Esophagus squamous epithelium (tissue), 5 donors: ENCODE data around the gene TRAPPC6A. TPM values are rescaled to one million over a fixed set of nuclear protein-coding genes. Genes with fewer than 3 reads are reported as not detected.

Experiments used
- DNase-seq: peaks from one replicate; lab custom pipeline; 2025; lab: John Stamatoyannopoulos, UW
- H3K27ac ChIP-seq, 4 donors: fragments of 200-600 bp; sonication (generic); one replicate each; pipeline ENCODE4 v1.5.1; 2016 to 2019; ENCODE audit warnings: mild to moderate bottlenecking in 1 of 4
- H3K27me3 ChIP-seq, 4 donors: fragments of 200-600 bp; sonication (generic); 1 replicate in 3 of 4; 2 replicates in 1 of 4; pipeline versions ENCODE4 v1.5.1 to v1.6.0; 2017 to 2021; ENCODE audit warnings: antibody characterized with exemption in 1 of 4
- H3K36me3 ChIP-seq, 3 donors: fragments of 200-600 bp; sonication (generic); one replicate each; pipeline ENCODE4 v1.5.1; 2016 to 2019
- H3K4me1 ChIP-seq, 3 donors: fragments of 200-600 bp; sonication (generic); one replicate each; pipeline ENCODE4 v1.5.1; 2017 to 2019
- H3K4me3 ChIP-seq, 4 donors: fragments of 200-600 bp; sonication (generic); 1 replicate in 3 of 4; 2 replicates in 1 of 4; pipeline ENCODE4 v1.5.1; 2016 to 2019; ENCODE audit warnings: mild to moderate bottlenecking in 2 of 4, moderate library complexity in 1 of 4
- H3K9me3 ChIP-seq, 3 donors: fragments of 200-600 bp; sonication (generic); one replicate each; pipeline ENCODE4 v1.5.1; 2016 to 2019
- POLR2A ChIP-seq, 4 donors: fragments of 450-650 bp; IDR thresholded peaks; one replicate each; pipeline ENCODE4 v1.6.1; 2017; ENCODE audit warnings: antibody characterized with exemption in 4 of 4, mild to moderate bottlenecking in 4 of 4, moderate library complexity in 3 of 4
- WGBS, 2 donors: methylation state at CpG; one replicate each; pipeline ENCODE4 v1.1.5; 2018; 5-methylcytosine and 5-hydroxymethylcytosine counted together
- intact Hi-C: fragments of 100-400 bp; cut with DNase I; formaldehyde crosslinking; loops from one replicate; pipeline ENCODE4 v1.15.0; 2022
- total RNA-seq, 4 donors: library from RNA; depleted of rRNA; stranded (reverse); fragments of >200 nt; gene quantifications; one replicate each; pipeline ENCODE4 v1.1.0, GENCODE V29; 2016
- TF ChIP-seq, protein P1 (sequence below), 6 experiments: fragments of 450-650 bp in 4 of 6; fragments of 200-600 bp in 2 of 6; sonication (generic) in 2 of 6; IDR thresholded peaks; one replicate each; pipeline ENCODE4 v1.5.1; 2016 to 2019; ENCODE audit warnings: antibody characterized with exemption in 6 of 6, mild to moderate bottlenecking in 4 of 6, moderate library complexity in 4 of 6
- donor health status: DM: yes; HTN: yes; CAD: no.

The TRAPPC6A gene
- total RNA-seq, 4 donors from 2014 or later = 5.4 to 27.8 (median 18.0) TPM

DNA sequence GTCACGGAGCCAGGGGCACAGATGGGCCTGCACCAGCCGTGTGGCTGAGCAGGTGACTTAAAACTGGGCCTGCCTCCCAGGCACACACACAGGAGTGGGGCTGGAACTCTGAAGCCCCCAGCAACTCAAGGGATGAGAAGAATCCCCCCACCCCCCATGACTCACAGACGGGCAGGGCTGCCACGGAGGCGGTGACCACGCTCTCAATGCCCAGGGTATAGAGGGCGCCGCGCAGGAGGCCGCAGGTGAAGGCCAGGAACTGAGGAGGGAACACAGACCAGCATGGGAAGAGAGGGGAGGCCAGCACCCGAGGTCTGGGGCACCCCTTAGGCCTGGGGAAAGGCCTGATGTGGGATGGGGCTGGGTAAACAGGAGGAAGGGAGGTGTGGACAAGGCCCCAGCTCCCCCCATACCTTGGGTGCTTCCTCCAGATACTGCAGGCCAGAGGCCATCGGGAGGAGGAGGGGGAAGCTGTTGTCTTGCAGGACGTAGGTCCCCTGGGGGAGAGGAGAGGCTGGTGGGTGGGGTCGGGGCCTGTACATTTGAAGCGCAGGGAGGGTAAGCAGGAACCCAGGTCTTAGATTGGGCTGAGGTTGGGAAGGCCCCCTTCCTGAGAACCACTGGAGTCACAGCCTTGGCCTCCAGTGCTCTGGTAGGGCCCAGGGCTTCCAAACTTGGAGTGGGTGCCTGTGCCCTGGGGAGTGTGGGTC, 14.1 kb downstream of the TRAPPC6A start:
- intact Hi-C loops = no loop called here
- Histone ChIP-seq H3K9me3 (no peaks in the 10 kb centered on the region), H3K27ac (peak overlapping the region in 2 of 4 donors; percentile 34 to 36), H3K4me1 (peaks cover 44 to 76% (median 48%) of the 10 kb centered on the region in 3 donors), H3K36me3 (no peaks in the 10 kb centered on the region), H3K4me3 (no peak overlapping the region), H3K27me3 (peaks cover 0 to 42% (median 0%) of the 10 kb centered on the region in 4 donors)
- DNase-seq = no peak
- 21 to 41% methylated on average over 5 to 7 of the region's 15 CpGs for WGBS, 2 donors
- TF ChIP-seq POLR2A (IDR thresholded peaks at IDR 0.05) = no peak
- TF ChIP-seq, protein P1, sequence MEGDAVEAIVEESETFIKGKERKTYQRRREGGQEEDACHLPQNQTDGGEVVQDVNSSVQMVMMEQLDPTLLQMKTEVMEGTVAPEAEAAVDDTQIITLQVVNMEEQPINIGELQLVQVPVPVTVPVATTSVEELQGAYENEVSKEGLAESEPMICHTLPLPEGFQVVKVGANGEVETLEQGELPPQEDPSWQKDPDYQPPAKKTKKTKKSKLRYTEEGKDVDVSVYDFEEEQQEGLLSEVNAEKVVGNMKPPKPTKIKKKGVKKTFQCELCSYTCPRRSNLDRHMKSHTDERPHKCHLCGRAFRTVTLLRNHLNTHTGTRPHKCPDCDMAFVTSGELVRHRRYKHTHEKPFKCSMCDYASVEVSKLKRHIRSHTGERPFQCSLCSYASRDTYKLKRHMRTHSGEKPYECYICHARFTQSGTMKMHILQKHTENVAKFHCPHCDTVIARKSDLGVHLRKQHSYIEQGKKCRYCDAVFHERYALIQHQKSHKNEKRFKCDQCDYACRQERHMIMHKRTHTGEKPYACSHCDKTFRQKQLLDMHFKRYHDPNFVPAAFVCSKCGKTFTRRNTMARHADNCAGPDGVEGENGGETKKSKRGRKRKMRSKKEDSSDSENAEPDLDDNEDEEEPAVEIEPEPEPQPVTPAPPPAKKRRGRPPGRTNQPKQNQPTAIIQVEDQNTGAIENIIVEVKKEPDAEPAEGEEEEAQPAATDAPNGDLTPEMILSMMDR (IDR thresholded peaks at IDR 0.05) = no peak

- 53 to 69% methylated on average over 3 to 7 of the region's 17 CpGs for WGBS, 2 donors
These were observed 14.9 kb downstream of the TRAPPC6A start for GRCh38 chr19:45163156-45163555.

DNA sequence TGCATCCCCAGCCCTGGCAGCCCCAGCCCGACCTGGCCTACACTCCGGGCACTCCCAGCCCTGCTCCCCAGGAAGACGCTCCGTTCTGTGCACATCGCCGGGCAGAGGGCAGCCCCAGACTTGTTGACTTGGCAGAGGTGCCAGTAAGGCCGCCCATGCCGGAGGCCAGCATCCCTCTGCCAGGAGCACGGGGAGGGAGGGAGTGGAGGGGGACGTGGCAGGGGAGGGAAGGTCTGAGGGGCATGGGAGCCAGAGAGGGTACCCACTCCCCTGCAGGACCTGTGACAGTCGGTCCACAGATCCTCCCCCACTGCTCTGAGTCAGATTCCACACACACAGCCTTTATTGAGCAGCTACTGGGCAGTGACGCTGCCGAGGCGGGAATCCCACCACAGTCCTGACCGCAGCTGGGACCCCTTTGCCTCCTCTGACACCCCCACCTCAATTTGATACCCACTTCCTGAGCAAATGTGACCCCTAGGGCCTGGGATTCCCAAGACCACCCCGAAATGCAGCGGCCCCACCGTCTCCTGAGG, 15.4 kb downstream of the TRAPPC6A start:
- Histone ChIP-seq H3K4me1 (peaks cover 44 to 80% (median 48%) of the 10 kb centered on the region in 3 donors), H3K36me3 (no peaks in the 10 kb centered on the region), H3K27ac (peak overlapping the region in 3 of 4 donors; percentile 44 to 56 (median 49)), H3K4me3 (peak overlapping the region in 2 of 4 donors; percentile 21 to 45), H3K27me3 (peaks cover 0 to 54% (median 0%) of the 10 kb centered on the region in 4 donors), H3K9me3 (no peaks in the 10 kb centered on the region)
- 60% methylated on average over 1 of the region's 18 CpGs; no CpG with 5 or more reads in 1 of the 2 donors for WGBS, 2 donors
- TF ChIP-seq, protein P1 (IDR thresholded peaks at IDR 0.05) = no peak
- no peak for TF ChIP-seq POLR2A (IDR thresholded peaks at IDR 0.05)
- no peak for DNase-seq
- intact Hi-C loops = no loop called here

More at GRCh38 chr19:45163156-45163555, 14.9 kb downstream of the TRAPPC6A start:
- Histone ChIP-seq H3K4me1 (peaks cover 44 to 76% (median 48%) of the 10 kb centered on the region in 3 donors), H3K9me3 (no peaks in the 10 kb centered on the region), H3K36me3 (no peaks in the 10 kb centered on the region), H3K4me3 (no peak overlapping the region), H3K27ac (peak overlapping the region in 1 of 4 donors; percentile 49), H3K27me3 (peaks cover 0 to 50% (median 0%) of the 10 kb centered on the region in 4 donors)
- TF ChIP-seq POLR2A (IDR thresholded peaks at IDR 0.05) = no peak
- TF ChIP-seq, protein P1 (IDR thresholded peaks at IDR 0.05) = no peak
- DNase-seq = no peak
- intact Hi-C loops = no loop called here

- H3K27ac ChIP-seq = peak overlapping the region in 3 of 4 donors; percentile 44 to 56 (median 49)
- peak overlapping the region in 2 of 4 donors; percentile 21 to 45 for H3K4me3 ChIP-seq
- H3K27me3 ChIP-seq = peaks cover 0 to 54% (median 0%) of the 10 kb centered on the region in 4 donors
These were observed 16.1 kb downstream of the TRAPPC6A start for GRCh38 chr19:45161738-45162607.

More at GRCh38 chr19:45161738-45162607, 16.1 kb downstream of the TRAPPC6A start:
- no peaks in the 10 kb centered on the region for H3K36me3 ChIP-seq
- no peak for TF ChIP-seq POLR2A (IDR thresholded peaks at IDR 0.05)
- TF ChIP-seq, protein P1 (IDR thresholded peaks at IDR 0.05) = peak in 3 of 6 experiments; percentile 12 to 34 (median 21)
- no peak for DNase-seq
- peaks cover 44 to 80% (median 52%) of the 10 kb centered on the region in 3 donors for H3K4me1 ChIP-seq
- no peaks in the 10 kb centered on the region for H3K9me3 ChIP-seq
- intact Hi-C loops = no loop called here
- 8 to 13% methylated on average over 2 to 4 of the region's 32 CpGs for WGBS, 2 donors
